DMS153 treated with DMSO at 0.1 percent for 48 hours (cell line): ENCODE measurements around the gene NADSYN1.

Experiments
- DNase-seq: peaks from one replicate; lab custom pipeline; 2025; ENCODE audit not compliant: unreplicated experiment; lab: John Stamatoyannopoulos, UW

The NADSYN1 gene

DNA sequence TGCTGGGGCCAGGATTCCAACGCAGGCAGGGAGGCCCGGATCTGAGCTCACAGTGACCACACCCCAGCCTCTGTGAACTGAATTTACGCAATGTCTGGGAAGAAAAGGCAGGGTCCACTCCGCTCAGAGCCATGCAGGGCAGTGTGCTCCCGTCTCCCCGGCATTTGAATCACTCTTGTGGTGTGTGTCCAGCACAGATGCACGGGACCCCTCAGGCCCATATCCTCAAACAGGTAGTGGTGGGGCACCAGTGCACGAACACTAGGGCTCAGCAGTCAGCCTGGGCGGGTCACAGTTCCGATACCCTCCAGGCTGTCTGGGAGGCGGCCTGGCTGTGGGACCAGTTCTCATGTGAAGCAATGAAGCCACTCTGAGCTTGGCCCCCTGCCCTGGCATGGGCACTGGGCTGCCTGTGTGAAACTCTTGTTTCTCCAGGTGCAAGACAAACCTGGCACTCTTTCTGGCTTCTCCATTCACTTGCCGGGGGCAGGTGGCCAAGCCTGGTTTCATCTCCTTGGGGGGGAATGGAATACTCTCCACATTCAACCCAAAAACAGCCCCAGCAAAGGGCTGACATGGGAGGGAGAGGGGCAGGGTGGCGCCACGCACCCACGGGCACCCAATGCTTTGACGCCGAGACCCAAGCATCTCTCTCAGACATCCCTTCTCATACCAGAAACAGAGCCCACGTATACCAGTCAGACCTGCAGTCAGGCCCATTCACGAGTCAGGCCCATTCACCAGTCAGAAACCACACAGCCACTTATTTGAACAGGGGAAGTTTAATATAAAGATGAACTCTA is 19.2 kb upstream of the NADSYN1 start:
- no peak for DNase-seq

DNA sequence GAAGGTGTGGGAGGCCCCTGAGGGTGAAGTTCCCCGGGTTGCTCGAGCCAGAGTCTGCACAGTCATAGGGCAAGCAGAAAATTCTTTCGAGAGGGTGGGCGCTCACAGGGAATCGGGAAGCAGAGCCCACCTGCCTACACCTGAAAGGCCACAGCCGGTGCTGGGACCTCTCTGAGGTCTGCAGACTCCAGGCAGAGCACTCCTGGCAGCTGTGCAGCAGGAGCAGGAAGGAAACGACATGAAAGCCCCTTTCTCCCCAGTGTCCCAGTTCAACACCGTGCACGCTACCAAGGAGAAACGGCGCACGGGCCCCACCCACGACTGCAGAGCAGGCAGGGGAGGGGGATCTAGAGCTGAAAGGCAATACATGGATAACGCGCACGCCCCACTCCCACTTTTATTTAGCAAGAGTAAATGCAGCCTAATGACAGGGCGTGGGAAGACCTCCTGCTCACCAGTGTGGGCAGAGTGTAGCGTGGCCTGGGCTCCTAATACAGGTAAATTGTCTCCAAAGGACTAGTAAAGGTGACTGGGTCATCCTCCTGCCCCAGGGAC is 18.4 kb upstream of the NADSYN1 start:
- DNase-seq: no peak

GRCh38 chr11:71435278-71435951 is 17.6 kb upstream of the NADSYN1 start:
- DNase-seq: no peak

DNA sequence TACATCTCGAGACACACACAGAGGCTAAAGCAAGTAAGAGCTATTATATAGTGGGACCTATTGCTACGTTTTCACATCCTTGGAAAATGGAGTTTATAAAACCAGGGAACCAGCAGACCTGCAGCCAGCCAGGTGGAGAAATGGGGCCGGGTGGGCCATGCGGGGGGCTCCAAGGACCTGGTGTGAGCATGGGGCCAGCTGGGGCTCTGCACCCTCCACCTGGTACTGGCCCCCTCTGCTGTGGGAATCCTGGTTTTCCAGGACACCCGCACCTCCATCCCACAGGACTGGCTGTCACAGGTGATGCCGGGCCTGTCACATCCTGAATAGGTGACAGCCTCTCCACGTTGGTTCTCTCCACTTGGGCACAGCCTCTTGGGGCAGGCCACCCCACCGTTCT is 16.1 kb upstream of the NADSYN1 start:
- no peak for DNase-seq

DNA sequence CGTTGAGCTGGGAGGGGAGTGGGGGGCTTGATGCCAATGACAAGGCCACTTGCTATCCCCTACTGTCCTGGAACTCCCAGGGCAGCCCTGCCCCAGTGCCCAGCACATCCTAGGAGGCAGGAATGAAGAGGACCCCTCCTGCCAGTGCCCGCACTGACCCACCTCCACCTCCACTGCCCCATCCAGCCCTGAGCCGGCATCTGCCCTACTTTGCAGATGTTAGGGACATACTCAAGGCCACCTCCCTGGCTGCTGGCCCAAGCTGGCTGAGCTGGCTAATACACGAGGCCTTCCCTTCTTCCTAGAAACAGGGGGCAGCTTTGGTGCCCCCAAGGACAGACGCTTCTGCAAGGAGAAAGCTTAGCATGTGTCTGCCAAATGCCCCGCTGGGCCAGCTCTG is 15.6 kb upstream of the NADSYN1 start:
- no peak for DNase-seq

GRCh38 chr11:71437879-71438278 is 15.1 kb upstream of the NADSYN1 start:
- DNase-seq: no peak

DNA sequence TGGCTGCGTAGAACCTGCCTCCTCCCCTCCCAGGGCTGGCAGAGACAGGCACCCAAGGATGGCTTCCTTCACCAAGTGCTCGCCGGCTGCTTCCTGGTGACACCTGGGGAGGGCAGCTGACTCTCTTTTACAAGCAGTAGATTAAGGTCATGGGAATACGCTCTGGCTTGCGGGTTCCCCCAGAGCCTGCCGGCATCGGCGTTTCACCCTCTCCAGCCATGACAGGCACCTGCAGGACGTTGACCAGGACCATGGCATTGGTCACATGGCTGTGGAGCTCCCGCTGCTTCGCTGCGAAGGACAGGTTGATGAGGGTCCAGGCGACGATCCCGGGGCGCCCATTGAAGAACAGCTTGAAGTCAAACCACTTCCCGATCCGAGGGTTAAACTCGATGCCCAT is 14.4 kb upstream of the NADSYN1 start:
- DNase-seq: no peak

GRCh38 chr11:71440021-71440755 is 12.8 kb upstream of the NADSYN1 start:
- no peak for DNase-seq

DNA sequence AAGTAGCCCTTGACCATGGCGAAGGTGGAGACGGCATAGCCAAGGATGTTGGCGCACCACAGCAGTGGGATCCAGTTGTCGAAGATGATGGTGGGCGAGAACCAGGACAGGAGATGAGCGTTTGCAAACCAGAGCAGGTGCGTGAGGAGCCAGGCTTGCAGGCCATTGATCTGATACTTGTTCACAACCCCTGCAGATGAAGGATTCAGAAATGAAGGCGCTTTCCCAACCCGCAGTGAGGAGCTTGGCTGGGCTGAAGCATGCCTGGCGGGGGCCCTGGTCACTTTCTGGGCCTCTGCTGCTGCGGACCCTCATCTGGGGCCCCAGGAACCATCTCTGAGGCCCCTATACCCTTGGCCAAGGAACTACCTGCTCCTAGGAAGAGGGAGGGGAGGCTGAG is 11.8 kb upstream of the NADSYN1 start:
- no peak for DNase-seq

DNA sequence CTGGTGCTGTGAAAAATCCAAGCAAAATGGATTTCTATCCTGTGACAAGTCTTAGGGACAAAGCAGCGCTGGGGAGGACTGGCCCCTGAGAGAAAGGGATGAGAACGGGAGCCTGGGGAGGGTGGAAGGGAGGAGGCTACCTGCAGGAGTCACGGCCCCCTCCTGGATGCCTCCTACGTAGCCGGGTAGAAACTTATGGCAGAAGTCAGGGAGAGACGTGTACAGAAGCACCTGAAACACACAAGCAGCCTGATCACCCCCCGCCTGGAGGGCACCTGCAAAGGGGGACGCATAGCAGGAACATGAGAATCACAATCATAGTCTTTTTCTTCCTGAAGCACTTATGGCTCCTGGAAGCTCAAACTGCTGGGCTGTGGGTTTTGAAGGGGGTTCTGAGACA is 10.9 kb upstream of the NADSYN1 start:
- no peak for DNase-seq

GRCh38 chr11:71442880-71443279 is 10.1 kb upstream of the NADSYN1 start:
- no peak for DNase-seq

- DNase-seq: no peak
These were observed 9.1 kb upstream of the NADSYN1 start for GRCh38 chr11:71443736-71444445.

DNA sequence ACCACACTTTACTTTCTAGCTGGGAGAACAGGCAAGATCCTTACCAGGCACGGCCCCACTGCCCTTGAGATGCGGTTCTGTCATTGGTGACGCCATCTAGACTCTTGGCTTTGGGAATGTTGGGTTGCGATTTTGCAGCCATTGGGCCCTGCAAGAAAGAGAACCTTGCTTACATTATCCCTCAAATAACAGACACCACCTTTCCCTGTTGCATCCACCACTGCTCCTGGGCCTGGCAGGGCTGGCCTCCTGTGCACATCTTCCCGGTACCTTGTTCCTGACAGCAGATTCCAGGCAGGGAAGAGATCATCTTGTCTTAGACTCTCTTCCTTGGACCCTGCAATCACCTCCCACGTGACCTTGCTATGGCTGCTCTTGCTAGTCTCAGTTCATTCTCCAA is 8.2 kb upstream of the NADSYN1 start:
- DNase-seq: no peak

GRCh38 chr11:71446150-71446549 is 6.9 kb upstream of the NADSYN1 start:
- no peak for DNase-seq

DNA sequence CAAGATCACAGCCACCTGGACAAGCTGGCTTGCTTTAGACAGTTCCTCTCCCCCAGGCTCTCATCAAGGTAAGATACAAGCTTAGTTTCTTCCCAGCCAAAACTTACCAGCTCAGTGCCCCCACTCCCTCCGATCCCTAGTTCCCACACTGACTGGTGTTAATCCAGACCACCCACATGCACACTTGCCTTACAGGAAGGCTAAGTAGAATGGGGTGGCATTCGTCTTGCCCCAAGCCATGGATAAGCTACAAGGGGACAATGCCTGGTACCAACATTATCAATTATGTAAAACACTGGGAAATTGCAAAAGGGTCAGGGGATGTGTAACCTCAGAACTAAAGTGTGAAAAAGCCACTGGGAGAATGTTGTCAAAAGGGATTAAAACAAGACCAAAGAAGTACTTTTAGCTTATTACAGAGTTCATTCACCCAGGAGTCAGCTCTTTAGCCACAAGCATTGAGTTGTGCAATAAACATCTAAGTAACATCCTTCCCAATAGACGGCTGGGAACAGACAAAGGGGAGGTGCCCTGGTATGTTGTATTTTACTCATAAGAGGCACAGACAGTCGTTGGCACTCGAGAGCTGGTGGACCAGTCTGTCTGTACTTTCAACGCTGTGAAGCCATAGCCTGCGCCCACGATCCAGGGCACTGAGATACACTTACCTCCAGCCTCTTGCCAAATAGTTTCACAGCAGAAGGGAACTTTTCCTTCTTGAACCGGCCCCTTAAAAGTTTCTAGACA is 5.9 kb upstream of the NADSYN1 start:
- no peak for DNase-seq

DNA sequence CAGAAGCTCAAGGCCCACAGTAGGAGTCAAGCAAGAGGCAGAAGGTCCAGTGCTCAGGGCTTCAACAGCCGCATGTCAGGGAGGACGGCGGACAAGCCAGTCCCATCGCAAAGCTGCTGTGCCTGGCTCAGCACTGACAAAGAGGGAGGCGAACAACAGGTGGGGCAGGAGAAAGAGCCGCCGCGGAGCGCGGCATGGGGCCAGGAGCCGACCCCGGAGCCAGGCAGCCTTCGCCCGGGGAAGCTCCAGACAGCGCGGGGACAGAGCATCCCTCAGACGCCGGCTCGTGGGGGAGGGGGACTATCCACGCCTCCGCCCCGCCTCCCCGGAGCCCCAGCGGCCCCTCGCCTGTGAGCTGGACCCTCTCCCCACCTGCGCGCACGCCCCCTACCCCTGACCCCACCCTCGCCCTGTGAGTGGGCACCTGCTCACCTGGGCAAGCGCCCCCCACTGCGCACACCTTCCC is 5.2 kb upstream of the NADSYN1 start:
- DNase-seq: peak; percentile 17

- DNase-seq: peak; percentile 68
These were observed 4.5 kb upstream of the NADSYN1 start, which contains the start of gene DHCR7 for GRCh38 chr11:71448257-71449171. DHCR7 (minus strand) TSS chr11:71448393; CDS start chr11:71444952, 3,441 bp downstream.

- DNase-seq: no peak
These were observed 3.4 kb upstream of the NADSYN1 start for GRCh38 chr11:71449596-71449995.

DNA sequence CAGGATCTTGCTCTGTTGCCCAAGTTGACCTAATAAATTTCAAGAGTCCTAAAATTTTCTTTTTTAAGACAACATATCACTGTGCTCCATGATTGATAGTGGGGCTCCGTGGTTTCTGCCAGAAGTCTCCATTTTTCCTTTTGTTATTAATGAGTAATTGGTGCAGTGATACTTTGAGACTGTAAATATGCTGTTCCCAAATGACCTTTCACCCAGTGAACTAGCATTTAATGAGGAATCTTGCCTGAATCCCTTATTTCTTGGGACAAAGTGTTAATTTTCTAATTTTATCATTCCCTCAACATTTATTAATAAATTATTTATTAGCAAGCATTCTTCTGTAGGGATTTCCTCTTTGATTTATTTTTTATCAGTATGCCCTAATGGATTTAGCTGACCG is 2.5 kb upstream of the NADSYN1 start:
- DNase-seq: no peak
